ENCODE data around the gene FBXL7.

The FBXL7 gene

GRCh38 chr5:15966651-15967050, 466.7 kb downstream of the FBXL7 start:
- DNase-seq = no peak

- no peak for DNase-seq
Measured at GRCh38 chr5:15968993-15969392, 469.0 kb downstream of the FBXL7 start.

- no peak for DNase-seq
Measured at GRCh38 chr5:15977851-15978250, 477.9 kb downstream of the FBXL7 start.

- DNase-seq = no peak
Measured at GRCh38 chr5:15980835-15981234, 480.9 kb downstream of the FBXL7 start.

GRCh38 chr5:15983392-15983791, 483.4 kb downstream of the FBXL7 start:
- DNase-seq = no peak

Measured in activated CD8-positive, alpha-beta memory T cell treated with anti-CD3 and anti-CD28 coated beads, Interleukin-2, amount 50 U/mL, for 4 hours (primary cell).